HG03139 (cell line): Measurements from ENCODE around the gene BIN2.
A peak's percentile ranks its signal among the peaks of the same experiment; 100 is the strongest.

Experiments
- ATAC-seq: cut with Tn5 transposase; IDR thresholded peaks from one replicate; pipeline ENCODE4 v1.9.1; 2021; ENCODE audit not compliant: unreplicated experiment

Gene BIN2

GRCh38 chr12:51323966-51324895, at the start of gene BIN2:
TSS of gene BIN2 (minus strand) at chr12:51324174. CDS start at chr12:51324102, 72 bp downstream.
- peak; percentile 47 for ATAC-seq

- no peak for ATAC-seq
Measured at GRCh38 chr12:51373187-51373586, 49.2 kb upstream of the BIN2 start.

- no peak for ATAC-seq
Measured at GRCh38 chr12:51372021-51372420, 48.0 kb upstream of the BIN2 start.

- no peak for ATAC-seq
Measured at GRCh38 chr12:51371295-51371953, 47.5 kb upstream of the BIN2 start.

- ATAC-seq = no peak
Measured at GRCh38 chr12:51370667-51371066, 46.7 kb upstream of the BIN2 start.

- ATAC-seq = no peak
Measured at GRCh38 chr12:51369581-51369980, 45.6 kb upstream of the BIN2 start.

GRCh38 chr12:51368640-51369517, 44.9 kb upstream of the BIN2 start:
- peak; percentile 97 for ATAC-seq

GRCh38 chr12:51365276-51365675, 41.3 kb upstream of the BIN2 start:
- ATAC-seq = no peak

- no peak for ATAC-seq
Measured at GRCh38 chr12:51364001-51364400, 40.0 kb upstream of the BIN2 start.

- no peak for ATAC-seq
Measured at GRCh38 chr12:51362747-51363342, 38.9 kb upstream of the BIN2 start.

GRCh38 chr12:51362307-51362706, 38.3 kb upstream of the BIN2 start:
- ATAC-seq = no peak

GRCh38 chr12:51361161-51362016, 37.4 kb upstream of the BIN2 start:
- no peak for ATAC-seq

GRCh38 chr12:51360315-51360714, 36.3 kb upstream of the BIN2 start:
- no peak for ATAC-seq

GRCh38 chr12:51359851-51360250, 35.9 kb upstream of the BIN2 start:
- ATAC-seq = no peak

GRCh38 chr12:51358496-51358895, 34.5 kb upstream of the BIN2 start:
- ATAC-seq = no peak

- no peak for ATAC-seq
Measured at GRCh38 chr12:51357374-51358047, 33.5 kb upstream of the BIN2 start.

- no peak for ATAC-seq
Measured at GRCh38 chr12:51351913-51352532, 28.0 kb upstream of the BIN2 start.

- no peak for ATAC-seq
Measured at GRCh38 chr12:51349026-51349425, 25.1 kb upstream of the BIN2 start.

GRCh38 chr12:51348116-51348515, 24.1 kb upstream of the BIN2 start:
- ATAC-seq = no peak
